ENCODE results near the gene ENAH. TPM values are rescaled to one million over a fixed set of nuclear protein-coding genes. Genes with fewer than 3 reads are reported as not detected.
"Not testable (repeated sequence)": the region's sequence is repeated elsewhere in the genome, so short reads cannot be mapped to it uniquely, and the experiment has no call there.

The ENAH gene
- total and polyA plus RNA-seq, 4 donors = 15.5 to 89.4 (median 48.4) TPM

- Histone ChIP-seq H3K4me1 (ENCODE audit: control insufficient read depth in 5 of 5, insufficient read depth in 5 of 5, low read length in 5 of 5) (peaks cover 0 to 14% (median 4%) of the 10 kb centered on the region in 5 donors), H3K9ac (ENCODE audit: insufficient read depth in 1 of 2, low read length in 2 of 2) (no peak overlapping the region), H3K4me3 (no peak overlapping the region), H3K36me3 (ENCODE audit: control insufficient read depth in 4 of 4, insufficient read depth in 4 of 4, low read length in 4 of 4) (peaks cover 0 to 19% (median 3%) of the 10 kb centered on the region in 4 donors), H3K27ac (ENCODE audit: low read depth in 1 of 2, low read length in 1 of 2) (no peak overlapping the region), H3K27me3 (ENCODE audit: control insufficient read depth in 3 of 3, insufficient read depth in 3 of 3, low read length in 2 of 3) (no peaks in the 10 kb centered on the region), H3K9me3 (ENCODE audit: control insufficient read depth in 4 of 4, insufficient read depth in 3 of 4, low read length in 3 of 4) (no peaks in the 10 kb centered on the region)
- TF ChIP-seq CTCF (IDR thresholded peaks at IDR 0.05; ENCODE audit: control extremely low read depth, extremely low read depth) = no peak
- ATAC-seq (ENCODE audit: insufficient read depth, low FRiP score) (no peak), DNase-seq (no peak)
Measured at GRCh38 chr1:225635649-225636048, 17.3 kb downstream of the ENAH start.

GRCh38 chr1:225632836-225633235, 20.1 kb downstream of the ENAH start:
- not testable (repeated sequence) for DNase-seq
- WGBS, 2 donors = 65 to 85% methylated on average over 4 of the region's 4 CpGs

GRCh38 chr1:225631021-225631663, 21.8 kb downstream of the ENAH start:
- H3K36me3 ChIP-seq (ENCODE audit: control insufficient read depth in 4 of 4, insufficient read depth in 4 of 4, low read length in 4 of 4) = peaks cover 0 to 7% (median 0%) of the 10 kb centered on the region in 4 donors
- TF ChIP-seq CTCF (IDR thresholded peaks at IDR 0.05; ENCODE audit: control extremely low read depth, extremely low read depth) = no peak
- DNase-seq = no peak
- no peak overlapping the region for H3K4me3 ChIP-seq
- H3K4me1 ChIP-seq (ENCODE audit: control insufficient read depth in 5 of 5, insufficient read depth in 5 of 5, low read length in 5 of 5) = peaks cover 5 to 26% (median 16%) of the 10 kb centered on the region in 5 donors
- H3K9me3 ChIP-seq (ENCODE audit: control insufficient read depth in 4 of 4, insufficient read depth in 3 of 4, low read length in 3 of 4) = no peaks in the 10 kb centered on the region
- H3K27ac ChIP-seq (ENCODE audit: low read depth in 1 of 2, low read length in 1 of 2) = no peak overlapping the region
- ATAC-seq (ENCODE audit: insufficient read depth, low FRiP score) = no peak
- 90 to 93% methylated on average over 6 of the region's 6 CpGs for WGBS, 2 donors
- H3K9ac ChIP-seq (ENCODE audit: insufficient read depth in 1 of 2, low read length in 2 of 2) = no peak overlapping the region
- H3K27me3 ChIP-seq (ENCODE audit: control insufficient read depth in 3 of 3, insufficient read depth in 3 of 3, low read length in 2 of 3) = no peaks in the 10 kb centered on the region

More at GRCh38 chr1:225632836-225633235, 20.1 kb downstream of the ENAH start:
- not testable (repeated sequence) for H3K9ac ChIP-seq (ENCODE audit: insufficient read depth in 1 of 2, low read length in 2 of 2); H3K27me3 ChIP-seq (ENCODE audit: control insufficient read depth in 3 of 3, insufficient read depth in 3 of 3, low read length in 2 of 3); ATAC-seq (ENCODE audit: insufficient read depth, low FRiP score); H3K4me3 ChIP-seq; H3K27ac ChIP-seq (ENCODE audit: low read depth in 1 of 2, low read length in 1 of 2); H3K9me3 ChIP-seq (ENCODE audit: control insufficient read depth in 4 of 4, insufficient read depth in 3 of 4, low read length in 3 of 4)
- Histone ChIP-seq H3K36me3 (ENCODE audit: control insufficient read depth in 4 of 4, insufficient read depth in 4 of 4, low read length in 4 of 4) (peaks cover 0 to 10% (median 0%) of the 10 kb centered on the region in 4 donors), H3K4me1 (ENCODE audit: control insufficient read depth in 5 of 5, insufficient read depth in 5 of 5, low read length in 5 of 5) (peaks cover 3 to 14% (median 5%) of the 10 kb centered on the region in 5 donors)

- no peak for DNase-seq
- Histone ChIP-seq H3K4me3 (no peak overlapping the region), H3K27ac (ENCODE audit: low read depth in 1 of 2, low read length in 1 of 2) (no peak overlapping the region), H3K36me3 (ENCODE audit: control insufficient read depth in 4 of 4, insufficient read depth in 4 of 4, low read length in 4 of 4) (peaks cover 0 to 2% (median 0%) of the 10 kb centered on the region in 4 donors), H3K9me3 (ENCODE audit: control insufficient read depth in 4 of 4, insufficient read depth in 3 of 4, low read length in 3 of 4) (no peaks in the 10 kb centered on the region), H3K4me1 (ENCODE audit: control insufficient read depth in 5 of 5, insufficient read depth in 5 of 5, low read length in 5 of 5) (peaks cover 6 to 31% (median 12%) of the 10 kb centered on the region in 5 donors), H3K27me3 (ENCODE audit: control insufficient read depth in 3 of 3, insufficient read depth in 3 of 3, low read length in 2 of 3) (no peaks in the 10 kb centered on the region), H3K9ac (ENCODE audit: insufficient read depth in 1 of 2, low read length in 2 of 2) (no peak overlapping the region)
- no peak for ATAC-seq (ENCODE audit: insufficient read depth, low FRiP score)
- WGBS, 2 donors = 90 to 95% methylated on average over 3 of the region's 3 CpGs
- TF ChIP-seq CTCF (IDR thresholded peaks at IDR 0.05; ENCODE audit: control extremely low read depth, extremely low read depth) = no peak
Measured at GRCh38 chr1:225629483-225629882, 23.4 kb downstream of the ENAH start.

GRCh38 chr1:225628794-225629193, 24.1 kb downstream of the ENAH start:
- H3K36me3 ChIP-seq (ENCODE audit: control insufficient read depth in 4 of 4, insufficient read depth in 4 of 4, low read length in 4 of 4); ATAC-seq (ENCODE audit: insufficient read depth, low FRiP score); H3K27ac ChIP-seq (ENCODE audit: low read depth in 1 of 2, low read length in 1 of 2); DNase-seq; H3K9me3 ChIP-seq (ENCODE audit: control insufficient read depth in 4 of 4, insufficient read depth in 3 of 4, low read length in 3 of 4); H3K27me3 ChIP-seq (ENCODE audit: control insufficient read depth in 3 of 3, insufficient read depth in 3 of 3, low read length in 2 of 3); H3K4me3 ChIP-seq; H3K9ac ChIP-seq (ENCODE audit: insufficient read depth in 1 of 2, low read length in 2 of 2): not testable (repeated sequence)
- WGBS, 2 donors = 94 to 97% methylated on average over 13 of the region's 13 CpGs
- peaks cover 6 to 31% (median 12%) of the 10 kb centered on the region in 5 donors for H3K4me1 ChIP-seq (ENCODE audit: control insufficient read depth in 5 of 5, insufficient read depth in 5 of 5, low read length in 5 of 5)

Measured in lung (tissue), 12 donors.